Measurements from ENCODE around the gene POTEB3.
"Not testable (repeated sequence)": the region's sequence is repeated elsewhere in the genome, so short reads cannot be mapped to it uniquely, and the experiment has no call there.

- TF ChIP-seq EZH2 (IDR thresholded peaks at IDR 0.05; ENCODE audit: low read depth, unreplicated experiment); JUNB (IDR thresholded peaks at IDR 0.05; ENCODE audit: unreplicated experiment); POLR2AphosphoS5 (IDR thresholded peaks at IDR 0.05; ENCODE audit: low read depth); EZH2phosphoT487 (IDR thresholded peaks at IDR 0.05; ENCODE audit: unreplicated experiment); CREB1 (CRISPR knock-in tag; IDR thresholded peaks at IDR 0.05; ENCODE audit: low read depth); STAT1 (IDR thresholded peaks at IDR 0.05; ENCODE audit: unreplicated experiment); ZNF114 (CRISPR knock-in tag; IDR thresholded peaks at IDR 0.05); NANOG (IDR thresholded peaks at IDR 0.05; ENCODE audit: borderline replicate concordance); ZNF331 (CRISPR knock-in tag; IDR thresholded peaks at IDR 0.05; ENCODE audit: low read depth): not testable (repeated sequence)
- TF ChIP-seq, protein P1, sequence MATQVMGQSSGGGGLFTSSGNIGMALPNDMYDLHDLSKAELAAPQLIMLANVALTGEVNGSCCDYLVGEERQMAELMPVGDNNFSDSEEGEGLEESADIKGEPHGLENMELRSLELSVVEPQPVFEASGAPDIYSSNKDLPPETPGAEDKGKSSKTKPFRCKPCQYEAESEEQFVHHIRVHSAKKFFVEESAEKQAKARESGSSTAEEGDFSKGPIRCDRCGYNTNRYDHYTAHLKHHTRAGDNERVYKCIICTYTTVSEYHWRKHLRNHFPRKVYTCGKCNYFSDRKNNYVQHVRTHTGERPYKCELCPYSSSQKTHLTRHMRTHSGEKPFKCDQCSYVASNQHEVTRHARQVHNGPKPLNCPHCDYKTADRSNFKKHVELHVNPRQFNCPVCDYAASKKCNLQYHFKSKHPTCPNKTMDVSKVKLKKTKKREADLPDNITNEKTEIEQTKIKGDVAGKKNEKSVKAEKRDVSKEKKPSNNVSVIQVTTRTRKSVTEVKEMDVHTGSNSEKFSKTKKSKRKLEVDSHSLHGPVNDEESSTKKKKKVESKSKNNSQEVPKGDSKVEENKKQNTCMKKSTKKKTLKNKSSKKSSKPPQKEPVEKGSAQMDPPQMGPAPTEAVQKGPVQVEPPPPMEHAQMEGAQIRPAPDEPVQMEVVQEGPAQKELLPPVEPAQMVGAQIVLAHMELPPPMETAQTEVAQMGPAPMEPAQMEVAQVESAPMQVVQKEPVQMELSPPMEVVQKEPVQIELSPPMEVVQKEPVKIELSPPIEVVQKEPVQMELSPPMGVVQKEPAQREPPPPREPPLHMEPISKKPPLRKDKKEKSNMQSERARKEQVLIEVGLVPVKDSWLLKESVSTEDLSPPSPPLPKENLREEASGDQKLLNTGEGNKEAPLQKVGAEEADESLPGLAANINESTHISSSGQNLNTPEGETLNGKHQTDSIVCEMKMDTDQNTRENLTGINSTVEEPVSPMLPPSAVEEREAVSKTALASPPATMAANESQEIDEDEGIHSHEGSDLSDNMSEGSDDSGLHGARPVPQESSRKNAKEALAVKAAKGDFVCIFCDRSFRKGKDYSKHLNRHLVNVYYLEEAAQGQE (IDR thresholded peaks at IDR 0.05; ENCODE audit: unreplicated experiment): not testable (repeated sequence)
- TF ChIP-seq, protein P2, sequence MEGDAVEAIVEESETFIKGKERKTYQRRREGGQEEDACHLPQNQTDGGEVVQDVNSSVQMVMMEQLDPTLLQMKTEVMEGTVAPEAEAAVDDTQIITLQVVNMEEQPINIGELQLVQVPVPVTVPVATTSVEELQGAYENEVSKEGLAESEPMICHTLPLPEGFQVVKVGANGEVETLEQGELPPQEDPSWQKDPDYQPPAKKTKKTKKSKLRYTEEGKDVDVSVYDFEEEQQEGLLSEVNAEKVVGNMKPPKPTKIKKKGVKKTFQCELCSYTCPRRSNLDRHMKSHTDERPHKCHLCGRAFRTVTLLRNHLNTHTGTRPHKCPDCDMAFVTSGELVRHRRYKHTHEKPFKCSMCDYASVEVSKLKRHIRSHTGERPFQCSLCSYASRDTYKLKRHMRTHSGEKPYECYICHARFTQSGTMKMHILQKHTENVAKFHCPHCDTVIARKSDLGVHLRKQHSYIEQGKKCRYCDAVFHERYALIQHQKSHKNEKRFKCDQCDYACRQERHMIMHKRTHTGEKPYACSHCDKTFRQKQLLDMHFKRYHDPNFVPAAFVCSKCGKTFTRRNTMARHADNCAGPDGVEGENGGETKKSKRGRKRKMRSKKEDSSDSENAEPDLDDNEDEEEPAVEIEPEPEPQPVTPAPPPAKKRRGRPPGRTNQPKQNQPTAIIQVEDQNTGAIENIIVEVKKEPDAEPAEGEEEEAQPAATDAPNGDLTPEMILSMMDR (conservative IDR thresholded peaks at IDR 0.05; ENCODE audit: low read depth in 2 of 2): not testable (repeated sequence)
- TF ChIP-seq, protein P3, sequence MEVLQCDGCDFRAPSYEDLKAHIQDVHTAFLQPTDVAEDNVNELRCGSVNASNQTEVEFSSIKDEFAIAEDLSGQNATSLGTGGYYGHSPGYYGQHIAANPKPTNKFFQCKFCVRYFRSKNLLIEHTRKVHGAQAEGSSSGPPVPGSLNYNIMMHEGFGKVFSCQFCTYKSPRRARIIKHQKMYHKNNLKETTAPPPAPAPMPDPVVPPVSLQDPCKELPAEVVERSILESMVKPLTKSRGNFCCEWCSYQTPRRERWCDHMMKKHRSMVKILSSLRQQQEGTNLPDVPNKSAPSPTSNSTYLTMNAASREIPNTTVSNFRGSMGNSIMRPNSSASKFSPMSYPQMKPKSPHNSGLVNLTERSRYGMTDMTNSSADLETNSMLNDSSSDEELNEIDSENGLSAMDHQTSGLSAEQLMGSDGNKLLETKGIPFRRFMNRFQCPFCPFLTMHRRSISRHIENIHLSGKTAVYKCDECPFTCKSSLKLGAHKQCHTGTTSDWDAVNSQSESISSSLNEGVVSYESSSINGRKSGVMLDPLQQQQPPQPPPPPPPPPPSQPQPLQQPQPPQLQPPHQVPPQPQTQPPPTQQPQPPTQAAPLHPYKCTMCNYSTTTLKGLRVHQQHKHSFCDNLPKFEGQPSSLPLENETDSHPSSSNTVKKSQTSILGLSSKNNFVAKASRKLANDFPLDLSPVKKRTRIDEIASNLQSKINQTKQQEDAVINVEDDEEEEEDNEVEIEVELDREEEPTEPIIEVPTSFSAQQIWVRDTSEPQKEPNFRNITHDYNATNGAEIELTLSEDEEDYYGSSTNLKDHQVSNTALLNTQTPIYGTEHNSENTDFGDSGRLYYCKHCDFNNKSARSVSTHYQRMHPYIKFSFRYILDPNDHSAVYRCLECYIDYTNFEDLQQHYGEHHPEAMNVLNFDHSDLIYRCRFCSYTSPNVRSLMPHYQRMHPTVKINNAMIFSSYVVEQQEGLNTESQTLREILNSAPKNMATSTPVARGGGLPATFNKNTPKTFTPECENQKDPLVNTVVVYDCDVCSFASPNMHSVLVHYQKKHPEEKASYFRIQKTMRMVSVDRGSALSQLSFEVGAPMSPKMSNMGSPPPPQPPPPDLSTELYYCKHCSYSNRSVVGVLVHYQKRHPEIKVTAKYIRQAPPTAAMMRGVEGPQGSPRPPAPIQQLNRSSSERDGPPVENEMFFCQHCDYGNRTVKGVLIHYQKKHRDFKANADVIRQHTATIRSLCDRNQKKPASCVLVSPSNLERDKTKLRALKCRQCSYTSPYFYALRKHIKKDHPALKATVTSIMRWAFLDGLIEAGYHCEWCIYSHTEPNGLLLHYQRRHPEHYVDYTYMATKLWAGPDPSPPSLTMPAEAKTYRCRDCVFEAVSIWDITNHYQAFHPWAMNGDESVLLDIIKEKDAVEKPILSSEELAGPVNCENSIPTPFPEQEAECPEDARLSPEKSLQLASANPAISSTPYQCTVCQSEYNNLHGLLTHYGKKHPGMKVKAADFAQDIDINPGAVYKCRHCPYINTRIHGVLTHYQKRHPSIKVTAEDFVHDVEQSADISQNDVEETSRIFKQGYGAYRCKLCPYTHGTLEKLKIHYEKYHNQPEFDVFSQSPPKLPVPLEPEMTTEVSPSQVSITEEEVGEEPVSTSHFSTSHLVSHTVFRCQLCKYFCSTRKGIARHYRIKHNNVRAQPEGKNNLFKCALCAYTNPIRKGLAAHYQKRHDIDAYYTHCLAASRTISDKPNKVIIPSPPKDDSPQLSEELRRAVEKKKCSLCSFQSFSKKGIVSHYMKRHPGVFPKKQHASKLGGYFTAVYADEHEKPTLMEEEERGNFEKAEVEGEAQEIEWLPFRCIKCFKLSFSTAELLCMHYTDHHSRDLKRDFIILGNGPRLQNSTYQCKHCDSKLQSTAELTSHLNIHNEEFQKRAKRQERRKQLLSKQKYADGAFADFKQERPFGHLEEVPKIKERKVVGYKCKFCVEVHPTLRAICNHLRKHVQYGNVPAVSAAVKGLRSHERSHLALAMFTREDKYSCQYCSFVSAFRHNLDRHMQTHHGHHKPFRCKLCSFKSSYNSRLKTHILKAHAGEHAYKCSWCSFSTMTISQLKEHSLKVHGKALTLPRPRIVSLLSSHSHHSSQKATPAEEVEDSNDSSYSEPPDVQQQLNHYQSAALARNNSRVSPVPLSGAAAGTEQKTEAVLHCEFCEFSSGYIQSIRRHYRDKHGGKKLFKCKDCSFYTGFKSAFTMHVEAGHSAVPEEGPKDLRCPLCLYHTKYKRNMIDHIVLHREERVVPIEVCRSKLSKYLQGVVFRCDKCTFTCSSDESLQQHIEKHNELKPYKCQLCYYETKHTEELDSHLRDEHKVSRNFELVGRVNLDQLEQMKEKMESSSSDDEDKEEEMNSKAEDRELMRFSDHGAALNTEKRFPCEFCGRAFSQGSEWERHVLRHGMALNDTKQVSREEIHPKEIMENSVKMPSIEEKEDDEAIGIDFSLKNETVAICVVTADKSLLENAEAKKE (CRISPR knock-in tag; IDR thresholded peaks at IDR 0.05): not testable (repeated sequence)
- TF ChIP-seq, protein P4, sequence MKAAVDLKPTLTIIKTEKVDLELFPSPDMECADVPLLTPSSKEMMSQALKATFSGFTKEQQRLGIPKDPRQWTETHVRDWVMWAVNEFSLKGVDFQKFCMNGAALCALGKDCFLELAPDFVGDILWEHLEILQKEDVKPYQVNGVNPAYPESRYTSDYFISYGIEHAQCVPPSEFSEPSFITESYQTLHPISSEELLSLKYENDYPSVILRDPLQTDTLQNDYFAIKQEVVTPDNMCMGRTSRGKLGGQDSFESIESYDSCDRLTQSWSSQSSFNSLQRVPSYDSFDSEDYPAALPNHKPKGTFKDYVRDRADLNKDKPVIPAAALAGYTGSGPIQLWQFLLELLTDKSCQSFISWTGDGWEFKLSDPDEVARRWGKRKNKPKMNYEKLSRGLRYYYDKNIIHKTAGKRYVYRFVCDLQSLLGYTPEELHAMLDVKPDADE (IDR thresholded peaks at IDR 0.05): not testable (repeated sequence)
Measured at GRCh38 chr15:21385961-21386360, 54.3 kb downstream of the POTEB3 start.
